Thymus (tissue), 14 donors: ENCODE data around the gene GPATCH8. TPM values are rescaled to one million over a fixed set of nuclear protein-coding genes. Genes with fewer than 3 reads are reported as not detected.

Experiments used
- DNase-seq, 9 donors: peaks; one replicate each; pipeline ENCODE4 v3.0.0-alpha.2; 2013; ENCODE audit warnings: low spot score in 9 of 9, low read depth in 6 of 9, missing footprints in 1 of 9
- H3K27ac ChIP-seq, 2 donors: one replicate each; pipeline ENCODE4 v1.5.1; 2013; ENCODE audit warnings: control low read depth in 1 of 2, low read depth in 1 of 2, low read length in 1 of 2, mild to moderate bottlenecking in 1 of 2, moderate library complexity in 1 of 2
- H3K27me3 ChIP-seq, 2 donors: one replicate each; pipeline ENCODE4 v1.5.1; 2013; ENCODE audit warnings: low read length in 1 of 2; ENCODE audit not compliant: control insufficient read depth in 2 of 2, insufficient read depth in 1 of 2
- H3K36me3 ChIP-seq, 2 donors: one replicate each; pipeline ENCODE4 v1.5.1; 2013; ENCODE audit warnings: low read length in 1 of 2, mild to moderate bottlenecking in 1 of 2, moderate library complexity in 1 of 2; ENCODE audit not compliant: control insufficient read depth in 2 of 2, insufficient read depth in 2 of 2
- H3K4me1 ChIP-seq, 2 donors: one replicate each; pipeline ENCODE4 v1.5.1; 2013; ENCODE audit warnings: low read length in 2 of 2; ENCODE audit not compliant: control insufficient read depth in 2 of 2, insufficient read depth in 2 of 2
- H3K4me3 ChIP-seq, 2 donors: one replicate each; pipeline ENCODE4 v1.5.1; 2013; ENCODE audit warnings: low read length in 2 of 2, control low read depth in 1 of 2, mild to moderate bottlenecking in 1 of 2
- H3K9me3 ChIP-seq, 2 donors: one replicate each; pipeline ENCODE4 v1.5.1; 2013; ENCODE audit warnings: low read length in 1 of 2, mild to moderate bottlenecking in 1 of 2; ENCODE audit not compliant: control insufficient read depth in 2 of 2, insufficient read depth in 1 of 2
- WGBS: extraction: QIAGEN DNeasy Blood & Tissue Kit; methylation state at CpG from one replicate; pipeline ENCODE4 v1.1.7; 2013; 5-methylcytosine and 5-hydroxymethylcytosine counted together
- long read RNA-seq, 10 donors: transcript quantifications; one replicate each; lab custom pipeline, GENCODE V29; 2026
- polyA plus RNA-seq: library from polyadenylated mRNA; stranded (reverse); fragments of 200-250 nt; gene quantifications from one replicate; pipeline ENCODE4 v1.2.3, GENCODE V29; 2013
- total RNA-seq: library from RNA; stranded (reverse); fragments of 120-200 nt; gene quantifications from one replicate; pipeline ENCODE4 v1.2.4, GENCODE V29; 2013
- donor health status: healthy.

The GPATCH8 gene
- 12.7 TPM for total RNA-seq
- 11.1 TPM for polyA plus RNA-seq
- long read RNA-seq, donor 1 = 0 reads
- long read RNA-seq, donor 2 = 0 reads
- long read RNA-seq, donor 3, full-length matches to known transcripts = 8 of 8 reads
- long read RNA-seq, donor 3, partial matches to known transcripts = 0 of 8 reads
- long read RNA-seq, donor 3, other reads (novel, unspliced or antisense) = 0 of 8 reads
- long read RNA-seq, donor 4, full-length matches to known transcripts = 4 of 4 reads
- long read RNA-seq, donor 4, partial matches to known transcripts = 0 of 4 reads
- long read RNA-seq, donor 4, other reads (novel, unspliced or antisense) = 0 of 4 reads
- long read RNA-seq, donor 5, full-length matches to known transcripts = 7 of 7 reads
- long read RNA-seq, donor 5, partial matches to known transcripts = 0 of 7 reads
- long read RNA-seq, donor 5, other reads (novel, unspliced or antisense) = 0 of 7 reads
- long read RNA-seq, donor 6, full-length matches to known transcripts = 4 of 4 reads
- long read RNA-seq, donor 6, partial matches to known transcripts = 0 of 4 reads
- long read RNA-seq, donor 6, other reads (novel, unspliced or antisense) = 0 of 4 reads
- long read RNA-seq, donor 7, full-length matches to known transcripts = 12 of 12 reads
- long read RNA-seq, donor 7, partial matches to known transcripts = 0 of 12 reads
- long read RNA-seq, donor 7, other reads (novel, unspliced or antisense) = 0 of 12 reads
- long read RNA-seq, donor 8, full-length matches to known transcripts = 2 of 2 reads
- long read RNA-seq, donor 8, partial matches to known transcripts = 0 of 2 reads
- long read RNA-seq, donor 8, other reads (novel, unspliced or antisense) = 0 of 2 reads
- long read RNA-seq, donor 9, full-length matches to known transcripts = 7 of 7 reads
- long read RNA-seq, donor 9, partial matches to known transcripts = 0 of 7 reads
- long read RNA-seq, donor 9, other reads (novel, unspliced or antisense) = 0 of 7 reads
- long read RNA-seq, donor 10, full-length matches to known transcripts = 3 of 3 reads
- long read RNA-seq, donor 10, partial matches to known transcripts = 0 of 3 reads
- long read RNA-seq, donor 10, other reads (novel, unspliced or antisense) = 0 of 3 reads

- Histone ChIP-seq H3K27me3 (peaks cover 2 to 4% of the 10 kb centered on the region in 2 donors), H3K27ac (peak within 1 kb of the TSS; percentile 86 to 92), H3K36me3 (no peaks in the 10 kb centered on the region), H3K9me3 (no peaks in the 10 kb centered on the region), H3K4me1 (peaks cover 9 to 14% of the 10 kb centered on the region in 2 donors), H3K4me3 (peak within 1 kb of the TSS; percentile 51 to 89)
- peak; percentile 75 to 95 (median 87) for DNase-seq
- WGBS = 4% methylated on average over 71 of the region's 71 CpGs
Measured at GRCh38 chr17:44503147-44504029, at the start of gene GPATCH8. Gene GPATCH8 (minus strand): TSS chr17:44503406. CDS start chr17:44503370, 36 bp downstream.

GRCh38 chr17:44552361-44552760, 49.2 kb upstream of the GPATCH8 start:
- Histone ChIP-seq H3K9me3 (no peaks in the 10 kb centered on the region), H3K36me3 (no peaks in the 10 kb centered on the region), H3K27me3 (peaks cover 20 to 50% of the 10 kb centered on the region in 2 donors), H3K4me1 (peaks cover 6 to 17% of the 10 kb centered on the region in 2 donors), H3K27ac (no peak overlapping the region), H3K4me3 (no peak overlapping the region)
- WGBS = 92% methylated on average over 9 of the region's 9 CpGs
- DNase-seq = no peak

GRCh38 chr17:44549686-44550085, 46.5 kb upstream of the GPATCH8 start:
- peaks cover 2 to 23% of the 10 kb centered on the region in 2 donors for H3K27me3 ChIP-seq
- no peaks in the 10 kb centered on the region for H3K9me3 ChIP-seq
- H3K36me3 ChIP-seq = no peaks in the 10 kb centered on the region
- peaks cover 0 to 2% of the 10 kb centered on the region in 2 donors for H3K4me1 ChIP-seq
- 95% methylated on average over 6 of the region's 6 CpGs for WGBS
- no peak overlapping the region for H3K4me3 ChIP-seq
- H3K27ac ChIP-seq = no peak overlapping the region
- no peak for DNase-seq

- WGBS = 88% methylated on average over 3 of the region's 3 CpGs
- H3K27ac ChIP-seq = no peak overlapping the region
- H3K9me3 ChIP-seq = no peaks in the 10 kb centered on the region
- no peak for DNase-seq
- peaks cover 0 to 15% of the 10 kb centered on the region in 2 donors for H3K27me3 ChIP-seq
- H3K4me1 ChIP-seq = peaks cover 0 to 2% of the 10 kb centered on the region in 2 donors
- H3K36me3 ChIP-seq = no peaks in the 10 kb centered on the region
- no peak overlapping the region for H3K4me3 ChIP-seq
Measured at GRCh38 chr17:44548376-44549230, 45.4 kb upstream of the GPATCH8 start.

- Histone ChIP-seq H3K27ac (no peak overlapping the region), H3K36me3 (no peaks in the 10 kb centered on the region), H3K4me1 (peaks cover 0 to 5% of the 10 kb centered on the region in 2 donors), H3K4me3 (no peak overlapping the region), H3K9me3 (no peaks in the 10 kb centered on the region), H3K27me3 (peaks cover 0 to 15% of the 10 kb centered on the region in 2 donors)
- 90% methylated on average over 4 of the region's 4 CpGs for WGBS
- DNase-seq = no peak
Measured at GRCh38 chr17:44547625-44548267, 44.5 kb upstream of the GPATCH8 start.

GRCh38 chr17:44546671-44547606, 43.7 kb upstream of the GPATCH8 start:
- peaks cover 0 to 5% of the 10 kb centered on the region in 2 donors for H3K4me1 ChIP-seq
- WGBS = 35% methylated on average over 4 of the region's 4 CpGs
- no peaks in the 10 kb centered on the region for H3K9me3 ChIP-seq
- DNase-seq = no peak
- H3K4me3 ChIP-seq = no peak overlapping the region
- no peaks in the 10 kb centered on the region for H3K36me3 ChIP-seq
- H3K27ac ChIP-seq = no peak overlapping the region
- peaks cover 0 to 12% of the 10 kb centered on the region in 2 donors for H3K27me3 ChIP-seq
